SK-N-SH treated with all-trans-retinoic acid at 6 μM for 48 hours (cell line): ENCODE measurements around the gene HS6ST3.

Experiments used
- ARNTL ChIP-seq: fragments of 450-650 bp; formaldehyde crosslinking; IDR thresholded peaks from 2 replicates; pipeline ENCODE4 v1.5.0; 2020; ENCODE audit warnings: low read depth, mild to moderate bottlenecking, moderate library complexity, borderline replicate concordance
- CSDC2 ChIP-seq: fragments of 250-450 bp; sonication (Bioruptor Pico); IDR thresholded peaks from 2 replicates; pipeline ENCODE4 v1.5.0; 2020; ENCODE audit warnings: mild to moderate bottlenecking, moderate library complexity
- ESRRG ChIP-seq: fragments of 250-450 bp; sonication (Bioruptor Pico); IDR thresholded peaks from 2 replicates; pipeline ENCODE4 v1.6.1; 2021; ENCODE audit warnings: mild to moderate bottlenecking
- GLIS3 ChIP-seq: fragments of 250-450 bp; sonication (Bioruptor Pico); IDR thresholded peaks from 2 replicates; pipeline ENCODE4 v1.5.0; 2020; ENCODE audit warnings: mild to moderate bottlenecking, moderate library complexity
- RARB ChIP-seq: fragments of 250-450 bp; sonication (Bioruptor Pico); IDR thresholded peaks from 2 replicates; pipeline ENCODE4 v1.8.0; 2021; ENCODE audit warnings: mild to moderate bottlenecking, moderate library complexity
- ZC3H10 ChIP-seq: fragments of 250-450 bp; sonication (Bioruptor Pico); IDR thresholded peaks from 2 replicates; pipeline ENCODE4 v1.5.1; 2021; ENCODE audit warnings: mild to moderate bottlenecking, moderate library complexity

GRCh38 chr13:96373597-96373996 is 283.7 kb downstream of the HS6ST3 start:
- TF ChIP-seq GLIS3 (CRISPR knock-in tag) = no peak
- TF ChIP-seq ZC3H10 (CRISPR knock-in tag) = no peak
- no peak for TF ChIP-seq ARNTL (CRISPR knock-in tag)
- TF ChIP-seq RARB (CRISPR knock-in tag) = no peak
- TF ChIP-seq CSDC2 (CRISPR knock-in tag) = no peak
- no peak for TF ChIP-seq ESRRG
